Measurements from ENCODE around the gene PPP6R3. TPM values are rescaled to one million over a fixed set of nuclear protein-coding genes. Genes with fewer than 3 reads are reported as not detected.

Gene PPP6R3
- polyA plus RNA-seq, 1 donor (not counting 4 experiments of a cell fraction or from before 2014, with no cell fraction given) = 50.2 TPM

DNA sequence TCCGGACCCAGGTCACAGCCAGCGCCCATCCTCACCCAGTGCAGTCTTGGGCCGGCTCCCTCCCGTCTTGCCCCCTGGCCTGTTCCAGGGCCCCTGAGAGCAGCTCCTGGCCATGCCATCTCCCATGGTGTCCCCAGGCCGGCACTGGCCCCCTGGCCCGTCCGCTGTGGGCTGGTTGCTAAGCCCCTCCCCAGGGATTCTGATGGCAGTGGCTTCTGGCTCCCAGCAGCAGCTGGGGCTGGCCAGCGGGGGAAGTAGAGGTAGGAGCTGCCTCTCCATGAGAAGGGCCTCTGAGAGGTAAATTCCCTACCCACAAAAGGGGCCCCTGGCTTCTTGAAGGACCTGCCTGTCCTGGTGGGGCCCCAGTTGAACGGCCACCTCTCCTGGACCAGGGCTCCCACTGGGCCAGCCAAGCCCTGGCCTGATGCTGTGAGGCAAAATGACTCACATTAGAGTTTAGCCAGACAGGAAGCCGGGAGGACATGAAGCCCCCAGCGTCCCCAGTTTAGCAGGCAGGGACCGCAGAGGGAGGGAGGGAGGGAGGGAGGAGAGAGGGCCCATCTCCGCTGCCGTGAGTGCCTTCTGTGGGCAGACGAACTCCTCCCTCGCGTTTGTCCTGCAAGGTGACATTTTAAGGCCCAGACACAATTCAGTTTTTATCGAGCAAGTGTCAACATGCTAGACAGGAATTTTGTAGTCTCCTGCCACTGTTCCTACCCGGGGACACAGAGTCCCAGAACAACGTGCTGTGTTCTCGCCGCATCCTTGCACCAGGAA, 190.8 kb downstream of the PPP6R3 start:
- no peaks in the 10 kb centered on the region for H3K36me3 ChIP-seq (ENCODE audit: control insufficient read depth in 2 of 2, extremely low read depth in 1 of 2, insufficient read depth in 2 of 2, low read length in 2 of 2)
- TF ChIP-seq, protein P1, sequence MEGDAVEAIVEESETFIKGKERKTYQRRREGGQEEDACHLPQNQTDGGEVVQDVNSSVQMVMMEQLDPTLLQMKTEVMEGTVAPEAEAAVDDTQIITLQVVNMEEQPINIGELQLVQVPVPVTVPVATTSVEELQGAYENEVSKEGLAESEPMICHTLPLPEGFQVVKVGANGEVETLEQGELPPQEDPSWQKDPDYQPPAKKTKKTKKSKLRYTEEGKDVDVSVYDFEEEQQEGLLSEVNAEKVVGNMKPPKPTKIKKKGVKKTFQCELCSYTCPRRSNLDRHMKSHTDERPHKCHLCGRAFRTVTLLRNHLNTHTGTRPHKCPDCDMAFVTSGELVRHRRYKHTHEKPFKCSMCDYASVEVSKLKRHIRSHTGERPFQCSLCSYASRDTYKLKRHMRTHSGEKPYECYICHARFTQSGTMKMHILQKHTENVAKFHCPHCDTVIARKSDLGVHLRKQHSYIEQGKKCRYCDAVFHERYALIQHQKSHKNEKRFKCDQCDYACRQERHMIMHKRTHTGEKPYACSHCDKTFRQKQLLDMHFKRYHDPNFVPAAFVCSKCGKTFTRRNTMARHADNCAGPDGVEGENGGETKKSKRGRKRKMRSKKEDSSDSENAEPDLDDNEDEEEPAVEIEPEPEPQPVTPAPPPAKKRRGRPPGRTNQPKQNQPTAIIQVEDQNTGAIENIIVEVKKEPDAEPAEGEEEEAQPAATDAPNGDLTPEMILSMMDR (optimal IDR thresholded peaks at IDR 0.05 in 1 of 3, IDR thresholded peaks at IDR 0.05 in 1 of 3, conservative IDR thresholded peaks at IDR 0.05 in 1 of 3; ENCODE audit: extremely low read depth in 1 of 3, insufficient read depth in 2 of 3, low read length in 3 of 3) = no peak
- no peak for TF ChIP-seq EZH2 (IDR thresholded peaks at IDR 0.05; ENCODE audit: low read length)
- H3K79me2 ChIP-seq (ENCODE audit: control insufficient read depth, insufficient read depth, low read length) = no peaks in the 10 kb centered on the region
- dilution Hi-C loops (cut with MboI; ENCODE audit: extremely low pct_ligation_motif_present, low sequenced_read_pairs) = no loop called here
- FAIRE-seq (no peak), DNase-seq (ENCODE audit: low read depth, low spot score) (no peak)
- peak overlapping the region; percentile 20 for H3K4me2 ChIP-seq (ENCODE audit: control insufficient read depth, extremely low read depth, insufficient read depth, low read depth, low read length)
- H4K20me1 ChIP-seq (ENCODE audit: control insufficient read depth, extremely low read depth, insufficient read depth, low read length) = no peaks in the 10 kb centered on the region
- no peaks in the 10 kb centered on the region for H3K9me3 ChIP-seq (ENCODE audit: control insufficient read depth, low read depth, low read length)
- no peaks in the 10 kb centered on the region for H3K9me1 ChIP-seq (ENCODE audit: control insufficient read depth, extremely low read depth, insufficient read depth, low read length)
- H3K4me3 ChIP-seq (ENCODE audit: control insufficient read depth in 2 of 3, extremely low read depth in 1 of 3, insufficient read depth in 2 of 3, low read depth in 1 of 3, low read length in 3 of 3) = no peak overlapping the region
- H2AFZ ChIP-seq (ENCODE audit: control insufficient read depth, low read length) = no peak overlapping the region
- peaks cover 15% of the 10 kb centered on the region for H3K27me3 ChIP-seq (ENCODE audit: control insufficient read depth, extremely low read depth, insufficient read depth, low read length)
- no peak overlapping the region for H3K27ac ChIP-seq (ENCODE audit: control insufficient read depth, insufficient read depth, low read length)
- no peak overlapping the region for H3K9ac ChIP-seq (ENCODE audit: control insufficient read depth, extremely low read depth, insufficient read depth, low read length)
- peaks cover 3% of the 10 kb centered on the region for H3K4me1 ChIP-seq (ENCODE audit: control insufficient read depth, extremely low read depth, insufficient read depth, low read length)

DNA sequence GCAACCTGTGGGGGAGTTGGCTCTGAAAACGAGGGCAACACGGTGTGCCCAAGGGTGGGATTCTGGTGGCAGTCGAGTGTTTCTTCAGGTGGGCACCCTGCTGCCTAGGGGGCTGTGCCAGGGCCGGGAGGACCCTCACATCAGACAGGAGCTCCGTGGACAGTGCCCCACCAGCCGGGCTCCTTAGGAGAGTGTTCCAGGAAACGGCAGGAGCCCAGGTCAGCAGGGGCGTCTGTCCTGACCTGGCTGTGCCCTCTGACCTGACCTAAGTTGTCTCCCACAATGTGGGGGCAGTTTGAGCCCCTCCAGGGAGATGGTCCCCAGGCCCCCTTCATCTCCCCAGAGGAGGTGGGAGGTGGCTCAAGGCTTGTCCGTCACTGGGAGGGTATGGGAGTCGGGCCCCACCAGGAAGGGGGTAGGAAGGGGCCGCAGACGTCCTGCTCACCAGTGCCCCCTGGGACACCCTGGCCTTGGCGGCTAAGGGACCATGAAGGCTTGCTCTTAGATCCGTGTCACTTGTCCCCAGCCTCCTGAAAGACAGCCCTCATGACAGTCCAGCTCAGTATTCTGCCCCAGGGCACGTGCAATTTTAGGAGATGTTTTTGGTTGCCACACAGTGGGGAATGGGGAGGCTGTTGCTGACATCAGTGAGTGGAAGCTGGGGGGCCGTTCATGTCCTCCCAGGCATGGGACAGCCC, 191.6 kb downstream of the PPP6R3 start:
- Histone ChIP-seq H3K36me3 (ENCODE audit: control insufficient read depth in 2 of 2, extremely low read depth in 1 of 2, insufficient read depth in 2 of 2, low read length in 2 of 2) (no peaks in the 10 kb centered on the region), H2AFZ (ENCODE audit: control insufficient read depth, low read length) (no peak overlapping the region), H3K9me3 (ENCODE audit: control insufficient read depth, low read depth, low read length) (no peaks in the 10 kb centered on the region), H4K20me1 (ENCODE audit: control insufficient read depth, extremely low read depth, insufficient read depth, low read length) (no peaks in the 10 kb centered on the region), H3K4me2 (ENCODE audit: control insufficient read depth, extremely low read depth, insufficient read depth, low read depth, low read length) (peak overlapping the region; percentile 20), H3K4me1 (ENCODE audit: control insufficient read depth, extremely low read depth, insufficient read depth, low read length) (peaks cover 3% of the 10 kb centered on the region), H3K27ac (ENCODE audit: control insufficient read depth, insufficient read depth, low read length) (no peak overlapping the region), H3K79me2 (ENCODE audit: control insufficient read depth, insufficient read depth, low read length) (no peaks in the 10 kb centered on the region), H3K9ac (ENCODE audit: control insufficient read depth, extremely low read depth, insufficient read depth, low read length) (no peak overlapping the region), H3K4me3 (ENCODE audit: control insufficient read depth in 2 of 3, extremely low read depth in 1 of 3, insufficient read depth in 2 of 3, low read depth in 1 of 3, low read length in 3 of 3) (no peak overlapping the region), H3K27me3 (ENCODE audit: control insufficient read depth, extremely low read depth, insufficient read depth, low read length) (peaks cover 15% of the 10 kb centered on the region), H3K9me1 (ENCODE audit: control insufficient read depth, extremely low read depth, insufficient read depth, low read length) (no peaks in the 10 kb centered on the region)
- TF ChIP-seq, protein P1 (optimal IDR thresholded peaks at IDR 0.05 in 1 of 3, IDR thresholded peaks at IDR 0.05 in 1 of 3, conservative IDR thresholded peaks at IDR 0.05 in 1 of 3; ENCODE audit: extremely low read depth in 1 of 3, insufficient read depth in 2 of 3, low read length in 3 of 3) = no peak
- TF ChIP-seq EZH2 (IDR thresholded peaks at IDR 0.05; ENCODE audit: low read length) = no peak
- FAIRE-seq (no peak), DNase-seq (ENCODE audit: low read depth, low spot score) (no peak)
- dilution Hi-C loops (cut with MboI; ENCODE audit: extremely low pct_ligation_motif_present, low sequenced_read_pairs) = no loop called here
